Esophagus squamous epithelium (tissue), 5 donors: ENCODE results near the gene GPX4. TPM values are rescaled to one million over a fixed set of nuclear protein-coding genes. Genes with fewer than 3 reads are reported as not detected.

Source experiments
- DNase-seq: peaks from one replicate; lab custom pipeline; 2025; lab: John Stamatoyannopoulos, UW
- H3K27ac ChIP-seq, 4 donors: fragments of 200-600 bp; sonication (generic); one replicate each; pipeline ENCODE4 v1.5.1; 2016 to 2019; ENCODE audit warnings: mild to moderate bottlenecking in 1 of 4
- H3K27me3 ChIP-seq, 4 donors: fragments of 200-600 bp; sonication (generic); 1 replicate in 3 of 4; 2 replicates in 1 of 4; pipeline versions ENCODE4 v1.5.1 to v1.6.0; 2017 to 2021; ENCODE audit warnings: antibody characterized with exemption in 1 of 4
- H3K36me3 ChIP-seq, 3 donors: fragments of 200-600 bp; sonication (generic); one replicate each; pipeline ENCODE4 v1.5.1; 2016 to 2019
- H3K4me1 ChIP-seq, 3 donors: fragments of 200-600 bp; sonication (generic); one replicate each; pipeline ENCODE4 v1.5.1; 2017 to 2019
- H3K4me3 ChIP-seq, 4 donors: fragments of 200-600 bp; sonication (generic); 1 replicate in 3 of 4; 2 replicates in 1 of 4; pipeline ENCODE4 v1.5.1; 2016 to 2019; ENCODE audit warnings: mild to moderate bottlenecking in 2 of 4, moderate library complexity in 1 of 4
- H3K9me3 ChIP-seq, 3 donors: fragments of 200-600 bp; sonication (generic); one replicate each; pipeline ENCODE4 v1.5.1; 2016 to 2019
- POLR2A ChIP-seq, 4 donors: fragments of 450-650 bp; IDR thresholded peaks; one replicate each; pipeline ENCODE4 v1.6.1; 2017; ENCODE audit warnings: antibody characterized with exemption in 4 of 4, mild to moderate bottlenecking in 4 of 4, moderate library complexity in 3 of 4
- WGBS, 2 donors: methylation state at CpG; one replicate each; pipeline ENCODE4 v1.1.5; 2018; 5-methylcytosine and 5-hydroxymethylcytosine counted together
- intact Hi-C: fragments of 100-400 bp; cut with DNase I; formaldehyde crosslinking; loops from one replicate; pipeline ENCODE4 v1.15.0; 2022
- total RNA-seq, 4 donors: library from RNA; depleted of rRNA; stranded (reverse); fragments of >200 nt; gene quantifications; one replicate each; pipeline ENCODE4 v1.1.0, GENCODE V29; 2016
- TF ChIP-seq, protein P1 (sequence below), 6 experiments: fragments of 450-650 bp in 4 of 6; fragments of 200-600 bp in 2 of 6; sonication (generic) in 2 of 6; IDR thresholded peaks; one replicate each; pipeline ENCODE4 v1.5.1; 2016 to 2019; ENCODE audit warnings: antibody characterized with exemption in 6 of 6, mild to moderate bottlenecking in 4 of 6, moderate library complexity in 4 of 6
- donor health status: DM: yes; HTN: yes; CAD: no.

Gene GPX4
- total RNA-seq, 4 donors from 2014 or later: 108 to 405 (median 244) TPM

DNA sequence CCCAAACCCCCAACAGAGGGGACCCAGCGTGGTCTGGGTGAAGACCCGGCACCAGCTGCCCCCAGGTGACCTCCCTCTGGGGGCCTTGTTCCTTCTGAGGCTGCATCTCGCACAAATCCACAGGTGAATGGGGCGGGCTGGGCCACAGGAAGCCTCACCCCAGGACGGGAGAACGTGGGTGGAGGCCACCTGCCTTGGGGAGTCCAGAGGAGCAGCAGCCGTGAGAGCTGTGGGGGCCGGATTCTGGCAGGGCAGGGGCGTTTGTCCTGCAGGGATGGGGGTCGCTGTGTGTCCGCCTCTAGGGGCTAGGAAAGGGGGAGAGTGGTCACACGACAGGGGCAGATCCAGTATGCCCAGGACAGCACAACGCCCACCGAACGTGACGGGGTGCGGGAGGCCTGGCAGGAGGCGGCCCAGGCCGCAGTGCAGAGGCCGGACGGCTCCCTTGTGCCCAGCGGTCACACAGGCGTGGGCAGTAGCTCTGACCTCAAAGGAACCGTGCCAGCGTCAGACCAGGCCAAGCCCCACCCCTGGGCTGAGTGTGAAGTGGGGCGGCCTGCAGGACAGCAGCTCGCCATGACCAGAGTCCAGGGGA is 15.3 kb upstream of the GPX4 start:
- Histone ChIP-seq H3K27ac (peak overlapping the region in 3 of 4 donors; percentile 49 to 88 (median 65)), H3K36me3 (peaks cover 26 to 80% (median 38%) of the 10 kb centered on the region in 3 donors), H3K4me1 (peaks cover 7 to 78% (median 17%) of the 10 kb centered on the region in 3 donors), H3K9me3 (no peaks in the 10 kb centered on the region), H3K27me3 (no peaks in the 10 kb centered on the region), H3K4me3 (no peak overlapping the region)
- no peak for DNase-seq
- 40 to 79% methylated on average over 1 to 5 of the region's 27 CpGs for WGBS, 2 donors
- intact Hi-C loops: no loop called here
- TF ChIP-seq POLR2A (IDR thresholded peaks at IDR 0.05): peak in 1 of 4 donors; percentile 8
- TF ChIP-seq, protein P1, sequence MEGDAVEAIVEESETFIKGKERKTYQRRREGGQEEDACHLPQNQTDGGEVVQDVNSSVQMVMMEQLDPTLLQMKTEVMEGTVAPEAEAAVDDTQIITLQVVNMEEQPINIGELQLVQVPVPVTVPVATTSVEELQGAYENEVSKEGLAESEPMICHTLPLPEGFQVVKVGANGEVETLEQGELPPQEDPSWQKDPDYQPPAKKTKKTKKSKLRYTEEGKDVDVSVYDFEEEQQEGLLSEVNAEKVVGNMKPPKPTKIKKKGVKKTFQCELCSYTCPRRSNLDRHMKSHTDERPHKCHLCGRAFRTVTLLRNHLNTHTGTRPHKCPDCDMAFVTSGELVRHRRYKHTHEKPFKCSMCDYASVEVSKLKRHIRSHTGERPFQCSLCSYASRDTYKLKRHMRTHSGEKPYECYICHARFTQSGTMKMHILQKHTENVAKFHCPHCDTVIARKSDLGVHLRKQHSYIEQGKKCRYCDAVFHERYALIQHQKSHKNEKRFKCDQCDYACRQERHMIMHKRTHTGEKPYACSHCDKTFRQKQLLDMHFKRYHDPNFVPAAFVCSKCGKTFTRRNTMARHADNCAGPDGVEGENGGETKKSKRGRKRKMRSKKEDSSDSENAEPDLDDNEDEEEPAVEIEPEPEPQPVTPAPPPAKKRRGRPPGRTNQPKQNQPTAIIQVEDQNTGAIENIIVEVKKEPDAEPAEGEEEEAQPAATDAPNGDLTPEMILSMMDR (IDR thresholded peaks at IDR 0.05): no peak

DNA sequence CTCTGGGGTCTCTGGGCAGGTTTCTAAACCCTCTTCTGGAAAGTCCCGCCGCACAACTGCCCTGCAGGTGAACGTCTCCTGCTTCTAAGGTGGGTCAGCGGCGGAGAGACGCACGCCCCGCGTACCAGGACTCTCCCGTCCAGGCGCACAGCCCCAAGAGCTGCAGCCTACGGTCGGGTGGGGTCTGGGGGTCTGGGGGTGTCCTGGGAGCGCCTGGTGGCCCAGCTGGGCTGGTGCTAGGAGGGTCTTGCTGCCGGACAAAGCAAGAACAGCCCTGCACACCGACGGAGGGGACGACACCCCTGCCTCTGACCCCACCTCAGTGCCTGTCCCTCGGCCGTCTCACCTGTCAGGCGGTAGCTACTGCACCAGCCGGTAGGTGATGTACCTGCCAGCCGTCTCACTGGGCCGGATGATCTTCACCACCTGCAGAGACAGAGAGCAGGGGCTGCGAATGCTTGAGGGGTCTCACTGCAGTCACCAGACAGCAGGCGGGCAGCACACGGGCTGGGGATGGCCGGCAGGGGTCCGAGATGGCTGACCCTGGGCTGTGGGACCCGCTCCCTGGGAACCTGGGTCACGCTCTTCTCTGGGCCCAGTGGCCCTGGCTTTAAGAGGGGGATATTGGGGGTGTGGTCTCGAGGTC is 14.5 kb upstream of the GPX4 start:
- 90% methylated on average over 13 of the region's 32 CpGs; no CpG with 5 or more reads in 1 of the 2 donors for WGBS, 2 donors
- DNase-seq: no peak
- H3K4me1 ChIP-seq: peaks cover 14 to 78% (median 24%) of the 10 kb centered on the region in 3 donors
- H3K9me3 ChIP-seq: no peaks in the 10 kb centered on the region
- peaks cover 29 to 86% (median 38%) of the 10 kb centered on the region in 3 donors for H3K36me3 ChIP-seq
- H3K27me3 ChIP-seq: no peaks in the 10 kb centered on the region
- no peak overlapping the region for H3K4me3 ChIP-seq
- intact Hi-C loops: no loop called here
- TF ChIP-seq, protein P1 (IDR thresholded peaks at IDR 0.05): no peak
- no peak for TF ChIP-seq POLR2A (IDR thresholded peaks at IDR 0.05)
- H3K27ac ChIP-seq: peak overlapping the region in 2 of 4 donors; percentile 65 to 88

DNA sequence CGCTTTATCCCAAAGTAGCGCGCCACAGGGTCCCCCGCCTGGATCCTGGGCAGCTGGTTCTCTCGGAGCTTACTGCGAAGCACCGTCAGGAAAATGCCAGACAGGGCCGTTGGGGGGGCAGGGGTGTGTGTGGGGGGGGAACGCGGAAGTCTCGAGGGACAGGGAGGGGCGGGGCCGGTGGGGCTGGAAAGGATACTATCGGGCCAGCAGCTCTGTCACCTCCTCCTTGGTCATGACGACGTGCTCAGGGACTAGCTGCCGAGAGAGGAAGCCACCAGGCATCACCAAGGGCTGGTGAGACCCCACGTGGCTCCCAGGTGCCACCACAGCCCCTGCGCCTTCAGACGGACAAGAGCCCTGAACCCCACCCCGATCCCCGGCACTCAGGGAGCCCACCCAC is 13.9 kb upstream of the GPX4 start:
- intact Hi-C loops: no loop called here
- 92% methylated on average over 2 of the region's 22 CpGs; no CpG with 5 or more reads in 1 of the 2 donors for WGBS, 2 donors

DNA sequence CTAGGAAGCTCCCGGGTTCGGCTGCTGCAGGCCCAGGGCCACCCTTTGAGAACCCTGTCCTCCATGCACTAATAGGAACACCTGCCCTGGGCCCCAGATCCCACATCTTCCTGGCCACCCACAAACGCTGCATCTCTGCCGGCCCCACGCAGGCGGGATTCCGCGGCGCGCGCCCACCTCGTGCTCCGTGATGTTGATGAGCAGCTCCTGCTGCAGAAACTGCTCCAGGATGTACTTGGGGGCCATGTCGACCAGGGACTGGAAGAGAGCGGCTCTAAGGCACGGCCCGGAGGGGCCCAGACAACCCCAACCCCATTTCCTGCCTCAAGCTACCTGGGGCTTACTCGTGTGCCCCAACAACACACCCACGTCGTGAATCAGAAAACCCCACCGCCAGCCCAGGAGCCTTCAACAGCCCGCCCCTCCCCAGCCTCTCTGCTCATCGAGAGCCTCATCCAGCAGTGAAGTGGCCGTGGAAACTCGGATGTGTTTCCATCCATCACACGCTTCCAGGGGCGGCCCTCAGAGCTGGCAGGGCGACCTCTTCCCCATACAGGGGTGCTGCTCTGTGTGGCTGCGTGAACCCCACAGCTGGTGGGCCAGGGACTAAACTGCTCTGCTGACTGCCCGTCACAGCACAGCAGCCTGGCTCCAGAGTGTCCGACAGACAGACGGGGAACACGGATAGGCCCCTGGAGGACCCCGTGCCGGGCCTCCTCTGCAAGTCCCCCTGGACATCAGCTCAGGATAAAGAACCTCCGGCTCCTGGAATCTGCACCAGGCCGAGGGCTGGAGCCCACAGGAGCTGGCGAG is 12.9 kb upstream of the GPX4 start:
- no peak overlapping the region for H3K27ac ChIP-seq
- H3K27me3 ChIP-seq: no peaks in the 10 kb centered on the region
- TF ChIP-seq, protein P1 (IDR thresholded peaks at IDR 0.05): no peak
- TF ChIP-seq POLR2A (IDR thresholded peaks at IDR 0.05): no peak
- peaks cover 16 to 72% (median 32%) of the 10 kb centered on the region in 3 donors for H3K4me1 ChIP-seq
- H3K36me3 ChIP-seq: peaks cover 29 to 81% (median 38%) of the 10 kb centered on the region in 3 donors
- H3K9me3 ChIP-seq: no peaks in the 10 kb centered on the region
- intact Hi-C loops: no loop called here
- DNase-seq: no peak
- WGBS, 2 donors: 93 to 100% methylated on average over 1 to 17 of the region's 38 CpGs
- H3K4me3 ChIP-seq: no peak overlapping the region

More for the DNA sequence above, 13.9 kb upstream of the GPX4 start:
- Histone ChIP-seq H3K4me3 (no peak overlapping the region), H3K36me3 (peaks cover 29 to 86% (median 38%) of the 10 kb centered on the region in 3 donors), H3K27ac (no peak overlapping the region), H3K4me1 (peaks cover 16 to 77% (median 27%) of the 10 kb centered on the region in 3 donors), H3K27me3 (no peaks in the 10 kb centered on the region), H3K9me3 (no peaks in the 10 kb centered on the region)
- DNase-seq: no peak
- no peak for TF ChIP-seq POLR2A (IDR thresholded peaks at IDR 0.05)

DNA sequence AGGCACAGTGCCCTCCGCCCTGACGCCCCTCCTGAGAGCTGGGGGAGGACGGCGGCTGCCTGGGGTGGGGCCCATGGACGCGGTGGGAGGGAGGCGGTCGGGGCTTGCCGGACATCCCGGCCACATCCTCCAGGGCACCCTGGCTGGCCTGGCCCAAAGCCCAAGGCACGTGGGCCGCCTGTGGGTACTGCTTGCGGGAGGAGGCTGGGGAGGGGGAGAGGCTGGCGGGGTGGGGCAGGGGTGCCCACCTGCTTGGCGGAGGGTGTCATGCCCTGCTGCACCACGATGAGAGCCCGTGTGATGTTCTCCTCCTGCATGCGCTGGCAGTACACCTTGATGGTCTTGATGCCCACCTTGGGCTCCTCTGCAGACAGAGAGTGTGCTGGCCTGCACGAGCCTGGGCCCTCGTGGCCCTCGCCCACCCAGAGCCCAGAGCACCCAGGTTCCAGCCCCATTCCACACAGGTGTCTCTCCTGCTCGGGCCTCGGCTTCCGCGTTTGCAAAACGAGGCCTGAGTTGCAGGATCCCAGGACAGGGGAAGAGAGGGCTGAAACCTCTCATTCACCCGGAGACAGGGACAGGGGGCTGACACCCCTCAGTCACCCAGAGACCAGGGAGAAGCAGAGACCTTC is 12.1 kb upstream of the GPX4 start:
- peaks cover 29 to 74% (median 38%) of the 10 kb centered on the region in 3 donors for H3K36me3 ChIP-seq
- DNase-seq: no peak
- no peaks in the 10 kb centered on the region for H3K9me3 ChIP-seq
- no peak overlapping the region for H3K4me3 ChIP-seq
- H3K27me3 ChIP-seq: no peaks in the 10 kb centered on the region
- TF ChIP-seq POLR2A (IDR thresholded peaks at IDR 0.05): no peak
- peaks cover 16 to 68% (median 34%) of the 10 kb centered on the region in 3 donors for H3K4me1 ChIP-seq
- 80 to 92% methylated on average over 7 of the region's 27 CpGs for WGBS, 2 donors
- H3K27ac ChIP-seq: no peak overlapping the region
- intact Hi-C loops: no loop called here
